K562 (cell line): ENCODE results near the gene ANAPC2. TPM values are rescaled to one million over a fixed set of nuclear protein-coding genes. Genes with fewer than 3 reads are reported as not detected.

ENCODE experiments used
- CAMTA2 ChIP-seq: fragments of 250-450 bp; sonication (Bioruptor Pico); conservative IDR thresholded peaks from 2 replicates; pipeline ENCODE4 v1.5.1; 2022
- CSDE1 ChIP-seq, 2 experiments: fragments of 450-650 bp; IDR thresholded peaks; 2 replicates each; pipeline ENCODE4 v1.6.1; 2016; ENCODE audit warnings: mild to moderate bottlenecking in 1 of 2
- DNMT1 ChIP-seq: fragments of 450-650 bp; IDR thresholded peaks from 2 replicates; pipeline ENCODE4 v1.6.1; 2016; ENCODE audit warnings: antibody characterized with exemption, mild to moderate bottlenecking
- HMGXB4 ChIP-seq: sonication (generic); formaldehyde crosslinking; IDR thresholded peaks from 2 replicates; pipeline ENCODE4 v1.8.1; 2023; ENCODE audit warnings: mild to moderate bottlenecking, missing genetic modification reagents
- LCOR ChIP-seq: sonication (generic); formaldehyde crosslinking; IDR thresholded peaks from 2 replicates; pipeline ENCODE4 v1.8.0; 2022; ENCODE audit warnings: mild to moderate bottlenecking, missing genetic modification reagents
- PML ChIP-seq: IDR thresholded peaks from 2 replicates; pipeline ENCODE4 v1.6.1; 2012; ENCODE audit warnings: low read length, inconsistent platforms
- SIRT6 ChIP-seq: IDR thresholded peaks from one replicate; pipeline ENCODE4 v1.6.1; 2012; ENCODE audit warnings: low read depth, mild to moderate bottlenecking, control low read depth, inconsistent platforms, low read length, moderate library complexity
- SMARCC2 ChIP-seq: fragments of 450-650 bp; IDR thresholded peaks from 2 replicates; pipeline ENCODE4 v1.6.1; 2017; ENCODE audit warnings: antibody characterized with exemption, moderate library complexity, mild to moderate bottlenecking, low read depth
- SRSF3 ChIP-seq: fragments of 200-400 bp; formaldehyde crosslinking; IDR thresholded peaks from 2 replicates; pipeline ENCODE4 v1.6.1; 2016; ENCODE audit warnings: mild to moderate bottlenecking, low read length, moderate library complexity; ENCODE audit not compliant: insufficient read depth
- TCFL5 ChIP-seq: fragments of 250-450 bp; sonication (Bioruptor Pico); conservative IDR thresholded peaks from 2 replicates; pipeline ENCODE4 v1.6.1; 2021; ENCODE audit warnings: mild to moderate bottlenecking, moderate library complexity, matching md5 sums
- ZBED1 ChIP-seq: IDR thresholded peaks from 2 replicates; pipeline ENCODE4 v1.6.1; 2014
- ZBTB33 ChIP-seq: sonication (generic); formaldehyde crosslinking; IDR thresholded peaks from 2 replicates; pipeline ENCODE4 v1.8.1; 2023; ENCODE audit warnings: mild to moderate bottlenecking, missing genetic modification reagents
- ZNF174 ChIP-seq: fragments of 250-450 bp; sonication (Bioruptor Pico); IDR thresholded peaks from 2 replicates; pipeline ENCODE4 v1.4.0; 2020; ENCODE audit warnings: mild to moderate bottlenecking
- ZNF282 ChIP-seq: sonication (generic); formaldehyde crosslinking; IDR thresholded peaks from 2 replicates; pipeline ENCODE4 v1.8.1; 2023; ENCODE audit warnings: missing genetic modification reagents
- ZNF511 ChIP-seq: sonication (generic); formaldehyde crosslinking; IDR thresholded peaks from 2 replicates; pipeline ENCODE4 v1.8.0; 2022; ENCODE audit warnings: mild to moderate bottlenecking, missing genetic modification reagents
- ZNF589 ChIP-seq: fragments of 200-800 bp; sonication (Bioruptor generic); IDR thresholded peaks from 2 replicates; pipeline ENCODE4 v1.6.1; 2016; ENCODE audit warnings: low read depth, missing genetic modification characterization, missing compliant biosample characterization
- polyA plus RNA-seq, 8 experiments: library from polyadenylated mRNA; depleted of rRNA in 4 of 8; stranded (reverse) in 5 of 8; unstranded in 3 of 8; fragments of >200 nt; fragmentation: Nextera tagmentation in 2 of 8; fragmentation: Illumina TruSeq in 1 of 8; extraction: Ambion mirVana in 2 of 8; extraction: Trizol in 1 of 8; gene quantifications; 2 replicates each; pipeline versions ENCODE4 v1.2.1 to v1.2.3, GENCODE V29; 2011 to 2014; ENCODE audit warnings: inconsistent platforms in 1 of 8, missing spikeins in 1 of 8
- total RNA-seq, 7 experiments: library from RNA; depleted of rRNA in 6 of 7; stranded (reverse); fragments of >200 nt in 6 of 7; fragmentation: Illumina TruSeq in 2 of 7; extraction: Trizol in 2 of 7; gene quantifications; 2 replicates each; pipeline versions ENCODE4 v1.2.1 to v1.2.3, GENCODE V29; 2011 to 2021; ENCODE audit warnings: low replicate concordance in 1 of 7
- TF ChIP-seq, protein P1 (sequence below): IDR thresholded peaks from 3 replicates; pipeline ENCODE4 v1.6.1; 2011; ENCODE audit warnings: borderline replicate concordance, mild to moderate bottlenecking; ENCODE audit not compliant: insufficient read length, insufficient read depth

The ANAPC2 gene
- total and polyA plus RNA-seq, 9 of the 15 experiments (the other 6 are each of a cell fraction or from before 2014, with no cell fraction given): 0.11 to 56.5 (median 17.1) TPM; not detected in 1

DNA sequence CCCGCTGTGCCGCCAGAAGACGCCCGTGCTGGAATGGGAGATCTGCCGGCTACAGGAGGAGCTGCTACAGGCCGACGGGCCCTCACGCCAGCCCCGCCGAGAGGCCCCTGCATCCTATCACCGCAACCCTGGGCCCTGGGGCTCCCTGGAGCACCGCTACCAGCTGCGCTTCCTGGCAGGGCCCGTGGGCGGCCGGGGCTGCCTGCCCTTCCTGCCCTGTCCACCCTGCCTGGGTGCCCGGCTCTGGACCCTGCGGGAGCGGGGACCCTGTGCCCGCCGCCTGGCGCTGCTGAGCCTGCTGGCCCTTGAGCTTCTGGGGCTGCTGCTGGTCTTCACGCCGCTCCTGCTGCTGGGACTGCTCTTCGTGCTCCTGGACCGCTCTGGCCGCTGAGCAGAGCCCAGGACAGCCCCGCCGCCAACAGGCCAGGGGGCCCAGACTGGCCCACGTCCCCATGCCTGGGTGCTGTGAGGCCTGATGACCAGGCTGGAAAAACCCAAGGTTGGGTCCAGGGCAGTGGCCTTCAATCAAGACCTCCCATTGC lies 29.9 kb upstream of the ANAPC2 start (continued):
- TF ChIP-seq ZBTB33 (CRISPR knock-in tag) (peak; percentile 78), HMGXB4 (CRISPR knock-in tag) (0 out of 2 replicates have a peak, but pooled peaks have one; percentile 47), ZBED1 (no peak), LCOR (CRISPR knock-in tag) (no peak), PML (no peak), SRSF3 (no peak), ZNF282 (0 out of 2 replicates have a peak, but pooled peaks have one; percentile 27), DNMT1 (no peak), CSDE1 (IDR thresholded peaks at IDR 0.05) (no peak), ZNF589 (CRISPR knock-in tag) (0 out of 2 replicates have a peak, but pooled peaks have one; percentile 1), ZNF174 (CRISPR knock-in tag) (no peak), CAMTA2 (0 out of 2 replicates have a peak, but pooled peaks have one; percentile 5), ZNF511 (CRISPR knock-in tag) (0 out of 2 replicates have a peak, but pooled peaks have one; percentile 9), TCFL5 (CRISPR knock-in tag) (no peak), SMARCC2 (no peak), SIRT6 (no peak)
- TF ChIP-seq, protein P1, sequence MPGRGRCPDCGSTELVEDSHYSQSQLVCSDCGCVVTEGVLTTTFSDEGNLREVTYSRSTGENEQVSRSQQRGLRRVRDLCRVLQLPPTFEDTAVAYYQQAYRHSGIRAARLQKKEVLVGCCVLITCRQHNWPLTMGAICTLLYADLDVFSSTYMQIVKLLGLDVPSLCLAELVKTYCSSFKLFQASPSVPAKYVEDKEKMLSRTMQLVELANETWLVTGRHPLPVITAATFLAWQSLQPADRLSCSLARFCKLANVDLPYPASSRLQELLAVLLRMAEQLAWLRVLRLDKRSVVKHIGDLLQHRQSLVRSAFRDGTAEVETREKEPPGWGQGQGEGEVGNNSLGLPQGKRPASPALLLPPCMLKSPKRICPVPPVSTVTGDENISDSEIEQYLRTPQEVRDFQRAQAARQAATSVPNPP: no peak
